ENCODE data around the gene HACD3. TPM values are rescaled to one million over a fixed set of nuclear protein-coding genes. Genes with fewer than 3 reads are reported as not detected.
A peak's percentile ranks its signal among the peaks of the same experiment; 100 is the strongest.
"Not testable (repeated sequence)": the region's sequence is repeated elsewhere in the genome, so short reads cannot be mapped to it uniquely, and the experiment has no call there.

The HACD3 gene
- total RNA-seq, 1 donor from 2014 or later: 56.5 TPM

DNA sequence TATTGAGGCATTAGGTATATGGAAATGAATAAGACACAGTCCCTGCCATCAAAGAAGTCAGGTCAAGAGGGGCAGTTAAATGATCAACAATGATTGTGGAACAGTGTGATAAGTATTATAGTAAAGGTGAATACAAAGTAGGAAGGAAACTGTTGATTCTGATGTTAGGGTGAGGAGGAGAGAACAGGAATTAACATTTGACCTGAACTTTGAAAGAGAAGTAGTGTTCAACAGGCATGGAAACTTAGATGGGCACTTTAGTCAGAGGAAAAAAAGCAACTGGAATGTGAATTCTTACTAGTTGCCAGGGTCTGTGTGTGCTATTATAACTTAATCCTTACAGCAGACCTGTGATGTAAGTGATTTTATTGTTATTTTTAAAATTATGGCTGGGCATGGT lies 17.6 kb downstream of the HACD3 start:
- ATAC-seq (no peak), DNase-seq (ENCODE audit: low spot score) (no peak)

DNA sequence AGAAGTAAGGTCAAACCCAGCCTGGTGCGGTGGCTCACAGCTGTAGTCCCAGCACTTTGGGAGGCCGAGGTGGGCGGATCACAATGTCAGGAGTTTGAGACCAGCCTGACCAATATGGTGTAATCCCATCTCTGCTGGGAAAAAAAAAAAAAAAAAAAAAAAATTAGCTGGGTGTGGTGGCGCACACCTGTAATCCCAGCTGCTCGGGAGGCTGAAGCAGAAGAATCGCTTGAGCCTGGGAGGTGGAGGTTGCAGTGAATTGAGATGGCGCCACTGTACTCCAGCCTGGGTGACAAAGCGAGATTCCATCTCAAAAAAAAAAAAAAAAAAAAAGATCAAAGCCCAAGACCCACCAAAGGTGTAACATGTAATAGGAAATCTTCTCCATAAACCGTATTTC lies 19.0 kb downstream of the HACD3 start:
- ATAC-seq; DNase-seq (ENCODE audit: low spot score): not testable (repeated sequence)

DNA sequence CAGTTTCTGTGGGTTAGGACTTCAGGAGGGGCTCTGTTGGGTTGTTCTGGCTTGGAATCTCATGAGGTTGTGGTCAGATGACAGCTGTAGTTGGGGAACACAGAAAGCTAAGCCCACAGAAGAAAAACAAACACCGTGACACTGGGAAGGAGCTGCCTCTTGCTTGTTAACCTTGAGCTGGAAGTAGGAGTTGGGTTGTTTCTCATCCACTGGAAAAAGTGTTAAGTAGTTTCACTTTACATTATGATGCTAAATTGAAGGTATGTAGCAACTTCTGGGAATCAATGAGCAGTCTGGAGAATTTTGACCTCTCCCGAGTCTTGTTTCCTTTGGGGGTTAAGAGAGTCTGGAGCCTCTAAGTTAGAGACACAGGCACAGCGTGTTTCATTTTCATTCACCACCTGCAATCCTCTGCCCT lies 20.4 kb downstream of the HACD3 start:
- DNase-seq (ENCODE audit: low spot score) (no peak), ATAC-seq (no peak)

DNA sequence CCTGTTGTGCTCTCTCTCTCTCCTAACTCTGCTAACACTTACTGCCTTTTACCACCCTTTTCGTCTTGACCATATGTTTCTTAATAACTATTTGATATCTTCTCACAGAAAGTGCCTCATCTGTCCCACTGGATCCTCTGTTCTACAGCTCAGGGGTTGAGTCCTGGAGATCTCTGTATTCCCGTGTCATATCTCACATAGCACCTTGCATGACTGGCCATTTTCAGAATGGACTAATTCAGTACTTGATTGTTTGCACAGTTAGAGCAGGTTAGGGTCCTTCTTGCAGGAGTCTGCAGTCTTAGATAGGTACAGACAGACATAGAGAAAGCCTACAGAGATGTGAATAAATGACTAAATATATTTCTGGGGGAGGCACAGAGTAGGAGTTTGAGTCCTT lies 20.9 kb downstream of the HACD3 start:
- ATAC-seq: no peak
- no peak for DNase-seq (ENCODE audit: low spot score)

DNA sequence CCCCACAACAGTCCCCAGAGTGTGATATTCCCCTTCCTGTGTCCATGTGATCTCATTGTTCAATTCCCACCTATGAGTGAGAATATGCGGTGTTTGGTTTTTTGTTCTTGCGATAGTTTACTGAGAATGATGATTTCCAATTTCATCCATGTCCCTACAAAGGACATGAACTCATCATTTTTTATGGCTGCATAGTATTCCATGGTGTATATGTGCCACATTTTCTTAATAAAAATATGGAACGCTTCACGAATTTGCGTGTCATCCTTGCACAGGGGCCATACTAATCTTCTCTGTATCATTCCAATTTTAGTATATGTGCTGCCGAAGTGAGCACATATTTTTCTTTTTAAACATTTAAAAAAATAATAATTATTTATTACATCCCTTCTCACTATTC lies 22.6 kb downstream of the HACD3 start:
- DNase-seq (ENCODE audit: low spot score); ATAC-seq: not testable (repeated sequence)

DNA sequence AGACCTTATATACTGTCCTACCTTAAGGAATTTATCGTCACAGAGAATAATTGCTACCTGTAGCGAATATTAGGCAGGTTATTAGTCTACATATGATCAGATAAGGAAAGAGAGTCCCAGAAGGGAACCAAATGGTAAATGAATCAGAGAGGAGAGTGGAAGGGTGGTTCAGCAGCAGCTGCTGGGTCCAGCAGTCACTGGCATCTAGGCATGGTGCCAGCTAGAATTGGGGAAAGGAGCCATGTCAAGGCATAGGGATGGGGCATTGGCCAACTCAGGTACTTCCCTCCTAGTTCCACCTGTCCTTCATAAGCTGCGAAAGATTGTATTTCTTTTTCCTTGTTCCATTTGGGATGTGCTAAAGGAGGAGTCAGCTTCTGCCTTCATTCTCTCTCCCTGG lies 23.4 kb downstream of the HACD3 start:
- ATAC-seq (no peak), DNase-seq (ENCODE audit: low spot score) (no peak)

DNA sequence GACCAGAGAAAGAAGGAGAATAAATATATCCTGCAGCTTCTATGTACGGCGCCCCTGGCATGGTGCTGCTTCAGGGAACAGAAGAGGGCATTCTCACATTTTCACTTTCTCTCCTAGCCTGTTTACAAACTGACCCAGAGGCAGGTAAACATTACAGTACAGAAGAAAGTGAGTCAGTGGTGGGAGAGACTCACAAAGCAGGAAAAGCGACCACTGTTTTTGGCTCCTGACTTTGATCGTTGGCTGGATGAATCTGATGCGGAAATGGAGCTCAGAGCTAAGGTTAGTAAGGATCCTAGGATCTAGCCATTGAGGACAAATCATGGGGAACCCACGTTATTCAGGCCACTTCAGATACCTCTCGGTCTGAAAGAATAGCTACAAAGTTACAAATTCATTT lies 26.4 kb downstream of the HACD3 start:
- ATAC-seq (no peak), DNase-seq (ENCODE audit: low spot score) (no peak)

DNA sequence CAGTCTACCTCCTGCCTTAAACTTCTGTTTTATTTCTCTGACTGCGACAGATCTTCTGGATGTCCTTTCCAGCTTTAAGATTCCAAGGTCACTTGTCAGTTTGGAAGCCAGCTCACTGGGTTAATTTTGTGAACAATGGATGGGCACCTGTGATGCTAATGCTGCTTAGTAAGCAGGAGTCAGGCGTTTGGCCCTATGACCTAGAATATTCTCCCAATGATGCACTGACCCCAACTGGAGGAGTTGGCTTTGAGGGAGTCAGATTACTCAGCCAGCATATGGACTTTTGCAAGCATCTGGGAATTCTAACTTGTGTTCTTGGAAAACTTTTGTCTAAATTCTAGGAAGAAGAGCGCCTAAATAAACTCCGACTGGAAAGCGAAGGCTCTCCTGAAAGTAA lies 28.1 kb downstream of the HACD3 start:
- no peak for ATAC-seq
- DNase-seq (ENCODE audit: low spot score): no peak

DNA sequence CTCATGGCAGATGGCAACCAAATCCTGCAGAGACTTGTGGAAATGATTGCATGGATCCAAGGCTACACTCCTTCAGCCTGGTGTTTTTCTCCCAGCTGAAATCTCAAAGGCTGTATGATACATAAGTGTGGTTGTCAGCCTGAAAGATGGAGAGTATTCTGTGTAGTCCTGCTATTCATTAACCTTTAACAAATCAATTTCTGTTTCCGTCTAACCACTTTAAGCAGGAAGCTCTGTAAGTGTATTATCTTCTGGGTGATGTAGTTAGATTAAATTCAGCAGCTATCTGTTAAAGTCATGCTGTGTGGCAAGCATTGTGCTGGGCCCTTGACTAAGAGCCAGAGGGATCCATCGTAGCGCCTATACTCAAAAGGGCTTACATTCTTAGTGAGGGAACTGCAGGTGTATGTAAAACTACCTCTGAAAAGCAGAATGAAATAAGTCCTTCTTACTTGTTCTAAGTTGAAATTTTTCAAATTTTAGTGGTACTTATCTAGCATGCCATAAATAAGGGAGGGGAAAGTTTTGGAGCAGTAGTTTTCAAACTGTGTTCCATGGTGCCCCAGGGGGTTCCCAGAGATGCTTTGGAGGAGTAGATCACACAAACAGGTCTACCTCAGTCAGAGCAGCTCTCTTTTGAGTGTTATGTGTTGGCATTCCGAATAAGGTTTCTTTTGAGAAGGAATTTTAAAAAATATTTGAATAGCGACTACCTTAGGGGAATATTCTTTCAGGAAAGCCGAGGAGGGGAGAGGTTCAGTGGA lies 28.9 kb downstream of the HACD3 start:
- DNase-seq (ENCODE audit: low spot score) (no peak), ATAC-seq (no peak)

DNA sequence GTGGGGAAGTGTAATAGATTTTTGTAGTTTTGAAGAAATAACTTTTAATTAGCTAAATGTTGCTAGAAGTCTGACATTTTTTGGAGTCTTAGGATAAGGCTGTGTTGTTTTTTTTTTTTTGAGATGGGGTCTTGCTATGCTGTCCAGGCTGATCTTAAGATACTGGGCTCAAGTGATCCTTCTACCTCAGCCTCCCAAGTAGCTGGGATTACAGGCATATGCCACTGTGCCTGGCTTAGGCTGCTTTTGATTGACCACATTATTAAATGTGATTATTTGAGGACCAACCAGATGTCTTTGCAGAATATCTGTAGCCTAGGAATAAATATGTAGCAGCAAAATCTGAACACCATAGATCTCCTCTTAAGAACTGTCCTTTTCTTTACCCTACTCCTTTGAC lies 29.7 kb downstream of the HACD3 start:
- ATAC-seq (no peak), DNase-seq (ENCODE audit: low spot score) (no peak)

DNA sequence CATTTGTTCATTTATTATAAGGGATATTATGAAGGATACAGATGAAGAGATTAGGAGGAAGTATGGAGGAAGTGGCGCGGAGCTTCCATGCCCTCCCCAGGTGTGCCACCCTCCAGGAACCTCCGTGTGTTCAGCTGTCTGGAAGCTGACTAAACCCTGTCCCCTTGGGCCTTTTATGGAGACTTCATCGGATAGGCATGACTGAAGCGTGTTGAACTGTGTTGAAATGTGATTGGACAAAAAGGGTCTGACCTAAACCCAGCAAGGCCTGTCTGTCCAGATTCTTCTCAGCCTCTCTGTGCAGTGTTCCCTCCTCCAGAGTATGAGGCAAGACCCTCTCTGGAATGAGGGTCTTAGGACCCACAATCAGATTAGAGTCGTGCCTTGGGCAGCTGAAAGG lies 31.7 kb downstream of the HACD3 start:
- ATAC-seq (no peak), DNase-seq (ENCODE audit: low spot score) (no peak)

DNA sequence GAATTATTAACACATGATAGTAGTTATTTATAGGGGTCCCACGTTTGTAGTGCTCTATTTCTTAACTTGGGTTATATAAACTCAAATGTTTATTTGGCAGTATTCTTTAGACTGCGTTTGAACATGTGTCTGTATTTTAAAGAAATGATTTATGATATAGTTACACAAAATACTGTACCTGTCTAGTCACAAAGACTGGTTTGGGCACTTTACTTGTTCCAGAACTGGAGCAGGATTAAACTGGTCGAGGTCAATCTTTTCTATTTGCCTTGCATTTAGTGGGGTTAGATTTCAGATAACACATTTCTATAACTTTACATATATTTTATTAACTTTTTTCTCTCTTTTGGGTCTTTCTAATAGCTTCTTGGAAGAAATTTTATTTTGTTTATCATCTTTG lies 39.5 kb downstream of the HACD3 start:
- no peak for DNase-seq (ENCODE audit: low spot score)
- ATAC-seq: no peak

DNA sequence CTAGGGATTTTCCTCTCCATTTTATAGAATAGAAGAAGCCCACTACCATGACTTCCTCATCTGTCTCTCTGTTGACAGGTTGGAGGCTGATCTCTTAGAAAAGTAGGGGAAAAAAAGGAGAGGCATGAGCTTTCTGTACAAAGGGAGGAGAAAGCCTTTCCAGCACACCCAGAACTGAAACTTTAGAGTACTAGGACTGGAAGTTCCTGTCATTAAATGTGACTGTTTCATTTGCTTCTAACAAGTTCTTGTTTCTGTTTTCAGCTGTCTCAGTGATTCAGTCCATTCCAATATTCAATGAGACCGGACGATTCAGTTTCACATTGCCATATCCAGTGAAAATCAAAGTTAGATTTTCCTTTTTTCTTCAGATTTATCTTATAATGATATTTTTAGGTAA lies 41.7 kb downstream of the HACD3 start:
- ATAC-seq (no peak), DNase-seq (ENCODE audit: low spot score) (no peak)

DNA sequence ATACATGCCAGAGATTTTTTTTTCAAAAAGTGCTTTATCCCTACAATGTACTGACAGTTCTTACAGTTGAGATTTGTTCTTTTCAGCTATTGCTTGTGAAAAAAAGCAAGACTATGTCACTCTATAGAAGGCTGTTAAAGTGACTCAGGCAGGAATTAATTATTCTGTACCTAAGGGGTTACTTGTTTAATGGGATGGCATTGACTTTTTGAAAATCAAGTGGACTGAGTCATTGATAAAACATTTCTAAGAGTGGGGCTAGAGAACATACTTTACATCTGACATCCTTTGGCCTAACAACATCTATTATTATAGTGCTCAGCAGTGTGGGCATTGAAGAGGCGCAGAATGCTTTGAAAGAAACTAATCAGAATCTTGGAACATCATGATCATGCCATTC lies 46.4 kb downstream of the HACD3 start:
- ATAC-seq (no peak), DNase-seq (ENCODE audit: low spot score) (no peak)

DNA sequence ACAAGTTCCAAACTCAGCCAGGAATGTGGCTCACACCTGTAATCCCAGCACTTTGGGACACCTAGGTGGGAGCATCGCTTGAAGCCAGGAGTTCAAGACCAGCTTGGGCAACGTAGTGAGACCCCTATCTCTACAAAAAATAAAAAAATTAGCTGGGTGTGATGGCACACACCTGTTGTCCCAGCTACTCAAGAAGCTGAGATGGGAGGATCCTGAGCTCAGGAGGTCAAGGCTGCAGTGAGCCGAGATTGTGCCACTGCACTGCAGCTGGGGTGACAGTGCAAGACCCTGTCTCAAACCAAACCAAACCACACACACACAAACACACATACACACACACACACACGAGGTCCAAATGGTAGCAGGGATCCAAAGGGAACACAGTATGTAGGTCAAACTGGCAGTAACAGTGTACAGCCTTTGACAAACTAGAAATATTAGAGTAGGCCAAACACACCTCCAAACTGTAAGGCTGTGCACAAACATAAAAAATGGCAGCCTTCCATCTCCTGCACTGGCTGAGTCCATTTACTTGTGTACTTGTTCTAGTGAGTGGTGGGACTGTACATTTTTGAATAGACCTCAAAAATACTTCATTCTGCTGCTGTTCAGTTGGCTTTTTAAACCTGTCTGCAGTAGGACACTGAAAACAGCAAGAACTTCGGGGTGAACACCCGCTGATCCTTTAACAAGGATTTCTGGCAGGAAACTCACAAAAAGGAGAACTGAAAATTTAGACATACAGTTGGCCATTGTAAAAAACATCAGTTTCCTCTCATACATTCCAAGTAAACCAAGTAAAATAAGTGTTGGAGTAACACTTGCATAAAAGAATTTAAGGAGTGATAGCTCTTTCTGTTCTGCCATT lies 47.1 kb downstream of the HACD3 start:
- ATAC-seq (peak; percentile 45), DNase-seq (ENCODE audit: low spot score) (no peak)

DNA sequence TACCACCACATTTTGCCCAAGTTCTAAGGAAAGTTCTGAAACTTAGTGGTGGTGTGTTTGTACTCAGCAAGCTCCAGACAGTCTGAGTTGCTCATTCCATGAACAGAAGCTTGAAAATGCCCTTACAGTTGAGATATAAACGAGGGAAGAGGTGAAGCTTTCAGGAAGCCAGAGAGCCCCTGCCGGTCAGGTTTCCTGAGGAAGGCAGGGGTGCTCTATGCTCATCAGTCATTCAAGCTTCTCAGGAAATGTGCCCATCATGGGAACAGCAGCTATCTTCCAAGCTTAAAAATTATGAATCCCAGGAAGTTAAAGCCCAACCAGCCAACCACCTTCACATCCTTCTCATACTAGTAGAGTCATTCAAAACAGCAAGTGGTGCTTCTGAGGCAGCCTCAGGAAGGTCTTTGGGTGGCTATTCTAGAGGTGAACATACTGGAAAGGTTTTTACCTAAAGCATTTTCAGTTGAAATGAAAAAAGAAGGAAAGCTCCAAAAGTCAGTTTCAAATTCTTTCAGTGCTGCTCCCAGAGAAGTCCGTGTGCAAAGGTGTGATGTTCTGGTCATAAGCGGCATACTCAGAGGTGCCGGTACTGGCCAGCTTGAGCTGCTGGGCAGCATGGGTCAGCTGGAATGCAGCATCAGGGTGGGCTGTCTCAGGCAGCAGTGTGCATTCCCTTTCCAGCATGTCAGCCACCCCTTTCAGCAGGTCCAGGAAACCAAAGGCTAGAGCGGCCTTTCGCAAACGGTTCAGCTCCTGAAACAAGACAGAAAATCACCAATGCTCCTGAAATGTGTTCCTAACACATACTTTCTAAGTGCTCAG lies 48.9 kb downstream of the HACD3 start:
- DNase-seq (ENCODE audit: low spot score): no peak
- no peak for ATAC-seq

DNA sequence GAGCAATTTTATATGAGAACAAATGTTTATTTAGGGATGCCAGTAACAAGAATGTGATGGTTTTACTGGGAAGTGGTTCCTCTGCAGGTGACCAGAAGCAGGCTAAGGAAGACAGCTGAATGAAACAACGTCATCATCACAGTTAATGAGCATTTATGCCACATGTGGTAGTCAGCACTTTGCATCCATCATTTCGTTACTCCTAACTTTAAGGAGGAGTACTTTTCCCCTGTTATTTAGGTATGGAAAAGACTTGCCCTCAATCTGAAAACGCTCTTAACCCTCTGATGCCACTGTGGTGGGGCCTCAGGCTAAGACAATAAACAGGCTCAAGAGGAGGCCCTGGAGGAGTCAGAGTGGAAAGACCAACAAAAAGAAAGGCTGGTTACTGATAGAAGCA lies 49.5 kb downstream of the HACD3 start:
- no peak for DNase-seq (ENCODE audit: low spot score)
- no peak for ATAC-seq

DNA sequence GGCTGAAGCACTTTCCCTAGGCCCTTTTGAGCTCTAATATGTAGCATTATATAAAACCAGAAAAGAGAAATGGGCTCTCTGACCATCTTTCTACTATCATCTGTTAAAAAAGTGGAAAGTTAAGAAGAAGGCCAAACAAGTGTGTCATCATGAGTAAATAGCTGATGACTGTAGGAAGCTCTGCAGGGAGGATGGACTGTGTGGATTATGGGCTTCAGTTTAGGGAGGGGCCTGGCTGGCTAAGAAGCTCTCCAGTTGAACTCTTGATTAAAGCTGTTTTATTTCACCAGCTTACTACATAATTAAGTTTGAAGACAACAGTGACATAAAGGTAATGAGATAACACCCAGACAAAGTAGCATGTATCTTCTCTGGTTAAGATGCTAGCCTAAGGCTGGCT lies 50.0 kb downstream of the HACD3 start:
- DNase-seq (ENCODE audit: low spot score) (no peak), ATAC-seq (no peak)

DNA sequence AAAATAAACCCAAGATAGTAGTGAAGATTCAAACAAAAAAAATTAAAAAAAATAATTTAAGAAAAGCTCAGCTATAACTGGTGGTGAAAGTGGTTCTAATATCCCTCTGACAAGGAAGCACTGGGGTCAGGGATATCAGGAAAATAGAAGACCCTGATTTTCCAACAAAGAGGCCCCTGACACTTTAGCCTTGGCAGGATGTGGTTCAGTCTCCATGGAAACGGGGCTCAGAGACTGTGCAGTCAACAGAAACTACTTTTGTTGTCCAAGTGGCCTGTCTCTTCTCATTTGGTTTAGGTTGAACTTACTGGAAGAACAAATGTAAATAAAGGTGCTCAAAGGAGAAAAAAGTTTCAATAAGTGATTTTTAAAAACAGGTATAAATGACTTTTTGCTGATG lies 53.4 kb downstream of the HACD3 start:
- DNase-seq (ENCODE audit: low spot score) (no peak), ATAC-seq (peak; percentile 10)

DNA sequence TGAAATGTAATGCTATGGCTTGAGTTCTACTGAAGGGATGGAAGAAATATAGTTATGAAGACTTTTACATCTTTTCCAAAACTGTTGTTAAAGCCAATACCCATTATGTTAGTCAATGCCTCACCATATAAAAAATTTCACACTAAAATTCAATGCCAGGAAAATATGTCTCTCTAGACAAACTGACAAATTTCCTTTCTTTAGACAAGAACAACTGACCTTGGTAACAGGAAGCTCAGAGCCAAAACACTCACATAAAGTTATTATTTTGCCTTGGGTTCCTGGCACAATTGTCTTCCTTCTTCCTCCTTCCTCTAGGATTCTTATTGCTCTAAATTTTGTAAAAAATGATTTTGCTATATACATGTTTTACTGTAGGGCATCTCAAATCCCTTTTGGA lies 54.0 kb downstream of the HACD3 start:
- no peak for DNase-seq (ENCODE audit: low spot score)
- no peak for ATAC-seq

DNA sequence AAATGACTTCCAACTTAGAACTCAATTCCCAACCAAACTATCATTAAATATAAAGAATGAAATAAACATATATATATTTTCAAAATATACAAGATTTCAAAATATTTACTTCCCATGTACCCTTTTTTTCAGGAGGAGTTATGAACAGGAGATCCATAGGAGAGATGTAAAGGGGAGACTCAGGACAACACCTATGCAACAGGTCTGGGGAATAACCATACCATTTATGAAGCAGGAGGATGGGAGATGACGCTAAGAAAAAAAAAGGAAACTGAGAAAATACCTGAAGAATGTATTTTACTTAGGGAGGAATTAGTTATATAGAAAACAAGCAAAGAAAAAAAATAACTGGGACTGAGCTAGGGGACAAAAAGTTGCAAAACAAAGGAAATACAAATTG lies 56.8 kb downstream of the HACD3 start:
- DNase-seq (ENCODE audit: low spot score): no peak
- ATAC-seq: no peak

DNA sequence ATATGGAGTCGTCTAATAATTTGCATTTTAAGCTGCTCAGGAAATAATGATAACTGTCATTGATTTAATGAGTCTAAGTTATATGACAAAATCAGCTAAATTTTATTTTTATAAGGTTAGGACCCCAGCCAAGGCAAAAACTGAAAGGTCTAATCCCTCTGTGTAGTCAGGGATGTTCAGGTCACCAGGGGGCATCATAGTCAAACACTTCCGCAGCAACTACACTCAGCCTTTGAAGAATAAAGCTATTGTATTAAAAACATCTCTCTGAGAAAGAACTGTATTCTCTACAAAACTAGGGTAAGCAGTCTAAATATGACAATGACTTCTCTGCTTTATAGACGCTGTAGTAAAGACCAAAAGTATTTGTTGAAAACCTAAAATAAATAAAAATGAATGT lies 65.7 kb downstream of the HACD3 start:
- DNase-seq (ENCODE audit: low spot score) (no peak), ATAC-seq (no peak)

Measured in left lobe of liver (tissue), 2 donors.